OCI-M2 (cell line): ENCODE results near the gene DYSF.

ENCODE experiments used
- DNase-seq: peaks from one replicate; lab custom pipeline; 2025; ENCODE audit not compliant: unreplicated experiment; lab: John Stamatoyannopoulos, UW

The DYSF gene

GRCh38 chr2:71716697-71717624 is 263.6 kb downstream of the DYSF start:
- no peak for DNase-seq

GRCh38 chr2:71718686-71719085 is 265.3 kb downstream of the DYSF start:
- DNase-seq, result no peak

GRCh38 chr2:71719520-71720282 is 266.3 kb downstream of the DYSF start:
- DNase-seq, result no peak

- DNase-seq, result no peak
Measured at GRCh38 chr2:71720283-71720560, 266.9 kb downstream of the DYSF start.

- no peak for DNase-seq
Measured at GRCh38 chr2:71720596-71721361, 267.4 kb downstream of the DYSF start.

GRCh38 chr2:71721362-71721665 is 268.0 kb downstream of the DYSF start:
- DNase-seq, result no peak

GRCh38 chr2:71721669-71722068 is 268.3 kb downstream of the DYSF start:
- no peak for DNase-seq

- no peak for DNase-seq
Measured at GRCh38 chr2:71722286-71722685, 268.9 kb downstream of the DYSF start.

GRCh38 chr2:71724793-71725192 is 271.4 kb downstream of the DYSF start:
- no peak for DNase-seq

GRCh38 chr2:71725836-71726235 is 272.5 kb downstream of the DYSF start:
- no peak for DNase-seq

- DNase-seq, result no peak
Measured at GRCh38 chr2:71727562-71727961, 274.2 kb downstream of the DYSF start.

- DNase-seq, result no peak
Measured at GRCh38 chr2:71728036-71728435, 274.7 kb downstream of the DYSF start.

GRCh38 chr2:71730785-71731383 is 277.5 kb downstream of the DYSF start:
- DNase-seq, result no peak

- DNase-seq, result no peak
Measured at GRCh38 chr2:71734620-71735019, 281.3 kb downstream of the DYSF start.

GRCh38 chr2:71735676-71736075 is 282.3 kb downstream of the DYSF start:
- DNase-seq, result no peak
